ENCODE measurements around the gene COX19. TPM values are rescaled to one million over a fixed set of nuclear protein-coding genes. Genes with fewer than 3 reads are reported as not detected.

COX19 gene
- total RNA-seq, 1 experiment from 2014 or later, result 14.4 TPM

DNA sequence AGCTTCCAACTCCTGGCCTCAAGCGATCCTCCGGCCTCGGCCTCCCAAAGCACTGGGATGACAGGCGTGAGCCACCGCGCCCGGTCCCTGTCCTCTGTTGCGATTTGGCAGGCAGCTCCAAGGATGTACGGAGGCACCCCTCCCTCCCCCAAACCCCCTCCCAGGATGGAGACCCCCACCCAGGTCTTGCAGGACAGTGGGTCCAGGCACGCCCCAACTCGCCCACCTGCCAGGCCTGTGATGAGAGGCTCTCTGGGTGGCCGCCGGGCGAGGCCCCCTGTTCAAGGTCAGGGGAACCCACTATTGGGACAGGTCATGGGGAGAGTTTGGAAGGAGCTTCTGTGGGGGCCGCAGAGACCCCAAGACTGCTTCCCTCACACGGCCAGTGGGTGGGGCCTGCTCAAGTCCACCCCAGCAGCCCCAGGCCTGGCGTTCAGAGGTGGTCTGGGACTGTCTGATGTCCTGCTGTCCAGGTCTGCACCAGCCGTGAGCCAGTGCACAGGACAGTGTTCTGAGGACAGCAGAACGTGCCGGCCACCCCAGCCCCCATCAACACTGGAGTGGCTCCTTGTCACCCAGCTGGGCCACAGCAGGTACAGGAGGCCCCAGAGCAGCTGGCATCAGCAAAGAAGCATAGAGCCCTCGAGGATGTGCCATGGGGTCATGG is 23.3 kb downstream of the COX19 start:
- CTCF ChIA-PET, result interaction anchor here (0.7 kb wide), 1 partner anchor 8 kb away, joined by 3 read pairs; no protein-coding TSS in a partner anchor

DNA sequence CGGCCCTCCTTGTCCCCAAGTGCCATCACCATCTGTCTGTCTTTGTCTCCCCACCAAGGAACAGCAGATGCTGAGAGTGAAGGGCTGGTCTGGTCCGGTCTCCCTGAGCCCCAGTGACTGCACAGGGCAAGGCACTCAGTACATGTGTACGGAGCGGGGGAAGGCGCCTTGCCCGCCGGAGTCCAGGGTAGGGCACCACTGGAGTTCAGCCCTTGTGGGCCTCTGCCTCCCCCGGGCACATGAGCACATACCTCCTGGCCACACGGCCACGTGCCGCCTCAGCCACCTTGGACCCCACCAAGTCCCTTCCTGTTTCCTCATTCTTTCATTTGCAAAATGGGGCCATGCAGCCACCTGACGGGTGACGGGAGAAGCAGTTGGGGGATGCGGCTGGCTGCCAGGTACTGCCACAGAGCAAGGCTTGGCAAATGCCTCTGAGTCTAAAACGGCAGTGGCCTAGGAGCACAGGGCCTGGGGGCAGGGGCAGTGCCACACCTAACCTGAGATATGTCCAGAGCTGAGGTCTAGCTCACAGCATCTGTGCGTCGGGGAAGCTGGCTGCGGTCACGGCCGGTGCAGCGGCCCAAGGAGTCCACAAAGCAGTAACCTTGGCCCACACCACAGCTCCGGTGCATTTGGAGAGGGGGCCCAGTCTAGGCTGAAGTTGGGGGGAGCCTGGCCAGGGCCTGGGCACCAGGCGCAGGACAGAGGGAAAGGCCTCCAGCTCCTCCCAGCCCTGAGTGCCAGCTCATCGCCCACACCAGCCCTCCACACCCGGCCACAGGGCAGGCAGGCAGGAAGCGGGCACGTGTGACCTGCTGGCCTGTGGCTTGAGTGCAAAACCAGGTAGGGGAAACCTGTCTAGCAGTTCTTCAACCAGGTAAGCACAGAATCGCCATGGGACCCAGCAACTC is 26.1 kb downstream of the COX19 start:
- POLR2A ChIA-PET, result no interaction called here
- Histone ChIP-seq H3K9me3 (ENCODE audit: control insufficient read depth, insufficient read depth, low read depth, low read length) (no peaks in the 10 kb centered on the region), H3K4me1 (ENCODE audit: control insufficient read depth, insufficient read depth, low read length) (peaks cover 10% of the 10 kb centered on the region; the same call in 1 of the 2 replicates), H3K36me3 (ENCODE audit: control insufficient read depth, insufficient read depth, low read length) (no peaks in the 10 kb centered on the region), H3K27me3 (ENCODE audit: control insufficient read depth, insufficient read depth, low read length) (no peaks in the 10 kb centered on the region), H3K4me3 (ENCODE audit: low read depth in 2 of 2, low read length in 2 of 2) (no peak overlapping the region), H3K27ac (ENCODE audit: low read length) (no peak overlapping the region)
- in situ Hi-C loops (cut with HindIII; ENCODE audit: low pct_unique_long_range_greater_than_20kb, low sequenced_read_pairs), result no loop called here
- BruUV-seq (replicated peaks), result no TSS peak
- TF ChIP-seq SIN3A (IDR thresholded peaks at IDR 0.05; ENCODE audit: borderline replicate concordance, insufficient read depth, low read depth, low read length) (no peak), POLR2AphosphoS5 (IDR thresholded peaks at IDR 0.05; ENCODE audit: low read depth, low read length) (no peak), TCF7L2 (IDR thresholded peaks at IDR 0.05; ENCODE audit: low read depth, low read length) (no peak)
- TF ChIP-seq, protein P1, sequence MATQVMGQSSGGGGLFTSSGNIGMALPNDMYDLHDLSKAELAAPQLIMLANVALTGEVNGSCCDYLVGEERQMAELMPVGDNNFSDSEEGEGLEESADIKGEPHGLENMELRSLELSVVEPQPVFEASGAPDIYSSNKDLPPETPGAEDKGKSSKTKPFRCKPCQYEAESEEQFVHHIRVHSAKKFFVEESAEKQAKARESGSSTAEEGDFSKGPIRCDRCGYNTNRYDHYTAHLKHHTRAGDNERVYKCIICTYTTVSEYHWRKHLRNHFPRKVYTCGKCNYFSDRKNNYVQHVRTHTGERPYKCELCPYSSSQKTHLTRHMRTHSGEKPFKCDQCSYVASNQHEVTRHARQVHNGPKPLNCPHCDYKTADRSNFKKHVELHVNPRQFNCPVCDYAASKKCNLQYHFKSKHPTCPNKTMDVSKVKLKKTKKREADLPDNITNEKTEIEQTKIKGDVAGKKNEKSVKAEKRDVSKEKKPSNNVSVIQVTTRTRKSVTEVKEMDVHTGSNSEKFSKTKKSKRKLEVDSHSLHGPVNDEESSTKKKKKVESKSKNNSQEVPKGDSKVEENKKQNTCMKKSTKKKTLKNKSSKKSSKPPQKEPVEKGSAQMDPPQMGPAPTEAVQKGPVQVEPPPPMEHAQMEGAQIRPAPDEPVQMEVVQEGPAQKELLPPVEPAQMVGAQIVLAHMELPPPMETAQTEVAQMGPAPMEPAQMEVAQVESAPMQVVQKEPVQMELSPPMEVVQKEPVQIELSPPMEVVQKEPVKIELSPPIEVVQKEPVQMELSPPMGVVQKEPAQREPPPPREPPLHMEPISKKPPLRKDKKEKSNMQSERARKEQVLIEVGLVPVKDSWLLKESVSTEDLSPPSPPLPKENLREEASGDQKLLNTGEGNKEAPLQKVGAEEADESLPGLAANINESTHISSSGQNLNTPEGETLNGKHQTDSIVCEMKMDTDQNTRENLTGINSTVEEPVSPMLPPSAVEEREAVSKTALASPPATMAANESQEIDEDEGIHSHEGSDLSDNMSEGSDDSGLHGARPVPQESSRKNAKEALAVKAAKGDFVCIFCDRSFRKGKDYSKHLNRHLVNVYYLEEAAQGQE (IDR thresholded peaks at IDR 0.05; ENCODE audit: insufficient read depth in 1 of 2, low read depth in 2 of 2, low read length in 1 of 2), result no peak
- TF ChIP-seq, protein P2, sequence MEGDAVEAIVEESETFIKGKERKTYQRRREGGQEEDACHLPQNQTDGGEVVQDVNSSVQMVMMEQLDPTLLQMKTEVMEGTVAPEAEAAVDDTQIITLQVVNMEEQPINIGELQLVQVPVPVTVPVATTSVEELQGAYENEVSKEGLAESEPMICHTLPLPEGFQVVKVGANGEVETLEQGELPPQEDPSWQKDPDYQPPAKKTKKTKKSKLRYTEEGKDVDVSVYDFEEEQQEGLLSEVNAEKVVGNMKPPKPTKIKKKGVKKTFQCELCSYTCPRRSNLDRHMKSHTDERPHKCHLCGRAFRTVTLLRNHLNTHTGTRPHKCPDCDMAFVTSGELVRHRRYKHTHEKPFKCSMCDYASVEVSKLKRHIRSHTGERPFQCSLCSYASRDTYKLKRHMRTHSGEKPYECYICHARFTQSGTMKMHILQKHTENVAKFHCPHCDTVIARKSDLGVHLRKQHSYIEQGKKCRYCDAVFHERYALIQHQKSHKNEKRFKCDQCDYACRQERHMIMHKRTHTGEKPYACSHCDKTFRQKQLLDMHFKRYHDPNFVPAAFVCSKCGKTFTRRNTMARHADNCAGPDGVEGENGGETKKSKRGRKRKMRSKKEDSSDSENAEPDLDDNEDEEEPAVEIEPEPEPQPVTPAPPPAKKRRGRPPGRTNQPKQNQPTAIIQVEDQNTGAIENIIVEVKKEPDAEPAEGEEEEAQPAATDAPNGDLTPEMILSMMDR (IDR thresholded peaks at IDR 0.05), result no peak
- intact Hi-C loops (cut with micrococcal nuclease; ENCODE audit: unreplicated experiment), result no loop called here
- no peak for ATAC-seq
- DNase-seq (ENCODE audit: low read depth, low spot score), result no peak
- CTCF ChIA-PET, result no interaction called here

More for the DNA sequence above, 23.3 kb downstream of the COX19 start:
- no TSS peak for BruUV-seq (replicated peaks)
- TF ChIP-seq, protein P1 (IDR thresholded peaks at IDR 0.05; ENCODE audit: insufficient read depth in 1 of 2, low read depth in 2 of 2, low read length in 1 of 2), result no peak
- TF ChIP-seq POLR2AphosphoS5 (IDR thresholded peaks at IDR 0.05; ENCODE audit: low read depth, low read length) (no peak), SIN3A (IDR thresholded peaks at IDR 0.05; ENCODE audit: borderline replicate concordance, insufficient read depth, low read depth, low read length) (no peak), TCF7L2 (IDR thresholded peaks at IDR 0.05; ENCODE audit: low read depth, low read length) (no peak)
- TF ChIP-seq, protein P2 (IDR thresholded peaks at IDR 0.05), result no peak
- DNase-seq (ENCODE audit: low read depth, low spot score) (no peak), ATAC-seq (no peak)
- POLR2A ChIA-PET, result interaction anchor here (0.5 to 0.7 kb wide), 2 partner anchors 164 to 351 kb away, joined by 3 to 22 read pairs; no protein-coding TSS in a partner anchor
- Histone ChIP-seq H3K4me1 (ENCODE audit: control insufficient read depth, insufficient read depth, low read length) (0 out of 2 replicates have a peak, but pooled peaks cover 4% of the 10 kb centered on the region), H3K36me3 (ENCODE audit: control insufficient read depth, insufficient read depth, low read length) (no peaks in the 10 kb centered on the region), H3K4me3 (ENCODE audit: low read depth in 2 of 2, low read length in 2 of 2) (no peak overlapping the region), H3K27ac (ENCODE audit: low read length) (no peak overlapping the region), H3K9me3 (ENCODE audit: control insufficient read depth, insufficient read depth, low read depth, low read length) (no peaks in the 10 kb centered on the region), H3K27me3 (ENCODE audit: control insufficient read depth, insufficient read depth, low read length) (no peaks in the 10 kb centered on the region)
- intact Hi-C loops (cut with micrococcal nuclease; ENCODE audit: unreplicated experiment), result no loop called here
- in situ Hi-C loops (cut with HindIII; ENCODE audit: low pct_unique_long_range_greater_than_20kb, low sequenced_read_pairs), result loop anchor here (25.0 kb wide), 1 partner anchor 185 kb away; a partner anchor contains a TSS

Measured in Panc1 (cell line).